HG02678 (cell line): ENCODE measurements around the gene SUSD3.

Experiments
- ATAC-seq: cut with Tn5 transposase; IDR thresholded peaks from one replicate; pipeline ENCODE4 v1.9.1; 2021; ENCODE audit warnings: mild to moderate bottlenecking, moderate library complexity; ENCODE audit not compliant: unreplicated experiment

The SUSD3 gene

GRCh38 chr9:93028448-93029006 is 30.0 kb upstream of the SUSD3 start:
- no peak for ATAC-seq

GRCh38 chr9:93030642-93031628 is 27.6 kb upstream of the SUSD3 start:
- ATAC-seq, result no peak

GRCh38 chr9:93031629-93032430 is 26.7 kb upstream of the SUSD3 start:
- ATAC-seq, result no peak

- ATAC-seq, result no peak
Measured at GRCh38 chr9:93032545-93032944, 26.0 kb upstream of the SUSD3 start.

GRCh38 chr9:93033531-93033930 is 25.0 kb upstream of the SUSD3 start:
- ATAC-seq, result no peak

- ATAC-seq, result no peak
Measured at GRCh38 chr9:93035106-93035660, 23.3 kb upstream of the SUSD3 start.

- no peak for ATAC-seq
Measured at GRCh38 chr9:93035821-93036351, 22.6 kb upstream of the SUSD3 start.

GRCh38 chr9:93036887-93037475 is 21.5 kb upstream of the SUSD3 start:
- ATAC-seq, result no peak

- ATAC-seq, result no peak
Measured at GRCh38 chr9:93037476-93037971, 21.0 kb upstream of the SUSD3 start.

- ATAC-seq, result no peak
Measured at GRCh38 chr9:93038918-93039317, 19.6 kb upstream of the SUSD3 start.

- ATAC-seq, result no peak
Measured at GRCh38 chr9:93039456-93039855, 19.0 kb upstream of the SUSD3 start.

GRCh38 chr9:93039976-93040375 is 18.5 kb upstream of the SUSD3 start:
- ATAC-seq, result no peak

- no peak for ATAC-seq
Measured at GRCh38 chr9:93040409-93040808, 18.1 kb upstream of the SUSD3 start.

GRCh38 chr9:93041108-93041802 is 17.2 kb upstream of the SUSD3 start:
- ATAC-seq, result no peak

- ATAC-seq, result no peak
Measured at GRCh38 chr9:93043122-93043521, 15.4 kb upstream of the SUSD3 start.

GRCh38 chr9:93045521-93045920 is 13.0 kb upstream of the SUSD3 start:
- ATAC-seq, result no peak

GRCh38 chr9:93048566-93049448 is 9.7 kb upstream of the SUSD3 start:
- ATAC-seq, result no peak

- no peak for ATAC-seq
Measured at GRCh38 chr9:93049491-93049890, 9.0 kb upstream of the SUSD3 start.

- ATAC-seq, result no peak
Measured at GRCh38 chr9:93050231-93050630, 8.3 kb upstream of the SUSD3 start.
